ENCODE data around the gene MKS1.

The MKS1 gene

DNA sequence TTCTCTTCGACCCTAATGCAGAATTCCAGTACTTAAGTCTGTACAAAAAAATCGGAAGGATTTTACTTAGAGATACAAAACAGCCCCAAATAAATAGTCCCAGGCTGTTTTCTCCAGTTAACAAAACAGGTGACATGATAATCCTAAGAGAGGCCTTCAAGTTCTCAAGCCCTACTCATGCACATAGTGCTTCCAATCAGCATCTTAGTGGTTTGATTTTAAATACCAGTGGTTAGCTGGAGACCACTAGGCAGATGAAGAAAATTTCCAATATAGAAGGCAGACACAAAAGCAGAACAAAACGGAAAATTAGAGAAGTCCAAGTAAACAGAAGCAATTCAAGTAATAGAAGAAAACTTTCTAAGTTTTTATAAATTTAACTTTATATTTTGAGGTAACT is 57.5 kb downstream of the MKS1 start:
- DNase-seq (ENCODE audit: low read depth), result no peak

DNA sequence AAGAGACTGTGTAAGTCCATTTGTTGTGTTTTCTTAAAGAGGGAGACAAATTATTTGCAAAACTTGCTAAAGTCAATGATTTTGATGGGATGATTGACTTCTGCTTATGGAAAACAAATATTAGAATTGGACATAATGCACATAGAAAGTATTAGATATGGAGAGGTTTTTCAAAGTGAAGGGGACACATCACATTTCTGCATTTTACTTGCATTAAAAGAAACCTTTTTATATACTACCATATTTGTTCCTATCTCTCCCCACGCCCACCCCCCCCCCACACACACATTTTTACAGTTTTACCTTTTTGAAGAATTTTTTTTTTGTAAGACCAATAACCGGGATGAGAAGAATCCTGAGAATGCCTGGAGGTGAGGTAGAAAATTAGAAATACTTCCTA is 60.9 kb downstream of the MKS1 start:
- DNase-seq (ENCODE audit: low read depth), result no peak

- peak; percentile 20 for DNase-seq (ENCODE audit: low read depth)
Observed at GRCh38 chr17:58156839-58157803, 61.9 kb downstream of the MKS1 start.

Data from activated T-helper 1 cell treated with Interleukin-2 at 50 U/mL for 16 hours (primary cell).